RWPE1 (cell line): ENCODE results near the gene CGA.
A peak's percentile ranks its signal among the peaks of the same experiment; 100 is the strongest.

Experiments
- CTCF ChIA-PET: fragments of 350-600 bp; sonication (Branson Sonifier 250); formaldehyde crosslinking; extraction: SDS; loops from one replicate; lab custom pipeline; 2021; lab: Yijun Ruan, JAX
- POLR2A ChIA-PET: fragments of 400-600 bp; formaldehyde crosslinking; extraction: SDS; loops from one replicate; lab custom pipeline; 2020; ENCODE audit warnings: antibody characterized with exemption; ENCODE audit not compliant: low non-redundant PET; lab: Yijun Ruan, JAX
- DNase-seq: peaks from one replicate; pipeline ENCODE4 v3.0.0; 2012; ENCODE audit warnings: low spot score
- H3K27ac ChIP-seq: fragments of 450-650 bp; 2 replicates; pipeline ENCODE4 v1.5.1; 2017
- TF ChIP-seq, protein P1 (sequence below): fragments of 450-650 bp; conservative IDR thresholded peaks from 2 replicates; pipeline ENCODE4 v1.5.1; 2017; ENCODE audit warnings: low read depth, mild to moderate bottlenecking

Gene CGA

DNA sequence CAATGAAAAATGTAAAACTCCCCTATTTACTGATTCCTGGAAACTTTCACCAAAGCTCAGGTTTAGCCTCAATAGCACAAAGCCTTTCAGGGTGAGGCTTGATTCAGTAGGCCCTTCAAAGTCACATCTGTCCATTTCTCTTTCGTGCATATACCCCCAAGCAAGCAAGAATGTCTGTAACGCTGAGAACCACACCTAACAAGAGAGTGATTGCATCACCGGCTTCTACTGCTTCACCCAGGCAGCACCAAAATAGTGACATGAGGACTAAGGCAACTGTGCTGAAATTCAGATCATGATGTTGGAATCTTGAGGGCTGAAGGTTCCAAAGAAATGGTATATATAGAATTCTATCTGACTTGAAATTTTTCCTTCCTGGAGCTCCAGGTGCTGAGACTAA, 26.1 kb downstream of the CGA start:
- TF ChIP-seq, protein P1, sequence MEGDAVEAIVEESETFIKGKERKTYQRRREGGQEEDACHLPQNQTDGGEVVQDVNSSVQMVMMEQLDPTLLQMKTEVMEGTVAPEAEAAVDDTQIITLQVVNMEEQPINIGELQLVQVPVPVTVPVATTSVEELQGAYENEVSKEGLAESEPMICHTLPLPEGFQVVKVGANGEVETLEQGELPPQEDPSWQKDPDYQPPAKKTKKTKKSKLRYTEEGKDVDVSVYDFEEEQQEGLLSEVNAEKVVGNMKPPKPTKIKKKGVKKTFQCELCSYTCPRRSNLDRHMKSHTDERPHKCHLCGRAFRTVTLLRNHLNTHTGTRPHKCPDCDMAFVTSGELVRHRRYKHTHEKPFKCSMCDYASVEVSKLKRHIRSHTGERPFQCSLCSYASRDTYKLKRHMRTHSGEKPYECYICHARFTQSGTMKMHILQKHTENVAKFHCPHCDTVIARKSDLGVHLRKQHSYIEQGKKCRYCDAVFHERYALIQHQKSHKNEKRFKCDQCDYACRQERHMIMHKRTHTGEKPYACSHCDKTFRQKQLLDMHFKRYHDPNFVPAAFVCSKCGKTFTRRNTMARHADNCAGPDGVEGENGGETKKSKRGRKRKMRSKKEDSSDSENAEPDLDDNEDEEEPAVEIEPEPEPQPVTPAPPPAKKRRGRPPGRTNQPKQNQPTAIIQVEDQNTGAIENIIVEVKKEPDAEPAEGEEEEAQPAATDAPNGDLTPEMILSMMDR, result no peak
- ChIA-PET POLR2A (no interaction called here), CTCF (interaction anchor here (0.6 to 0.7 kb wide), 2 partner anchors 10 to 133 kb away, joined by 3 to 4 read pairs; no protein-coding TSS in a partner anchor)
- no peak for DNase-seq
- H3K27ac ChIP-seq, result no peak overlapping the region

DNA sequence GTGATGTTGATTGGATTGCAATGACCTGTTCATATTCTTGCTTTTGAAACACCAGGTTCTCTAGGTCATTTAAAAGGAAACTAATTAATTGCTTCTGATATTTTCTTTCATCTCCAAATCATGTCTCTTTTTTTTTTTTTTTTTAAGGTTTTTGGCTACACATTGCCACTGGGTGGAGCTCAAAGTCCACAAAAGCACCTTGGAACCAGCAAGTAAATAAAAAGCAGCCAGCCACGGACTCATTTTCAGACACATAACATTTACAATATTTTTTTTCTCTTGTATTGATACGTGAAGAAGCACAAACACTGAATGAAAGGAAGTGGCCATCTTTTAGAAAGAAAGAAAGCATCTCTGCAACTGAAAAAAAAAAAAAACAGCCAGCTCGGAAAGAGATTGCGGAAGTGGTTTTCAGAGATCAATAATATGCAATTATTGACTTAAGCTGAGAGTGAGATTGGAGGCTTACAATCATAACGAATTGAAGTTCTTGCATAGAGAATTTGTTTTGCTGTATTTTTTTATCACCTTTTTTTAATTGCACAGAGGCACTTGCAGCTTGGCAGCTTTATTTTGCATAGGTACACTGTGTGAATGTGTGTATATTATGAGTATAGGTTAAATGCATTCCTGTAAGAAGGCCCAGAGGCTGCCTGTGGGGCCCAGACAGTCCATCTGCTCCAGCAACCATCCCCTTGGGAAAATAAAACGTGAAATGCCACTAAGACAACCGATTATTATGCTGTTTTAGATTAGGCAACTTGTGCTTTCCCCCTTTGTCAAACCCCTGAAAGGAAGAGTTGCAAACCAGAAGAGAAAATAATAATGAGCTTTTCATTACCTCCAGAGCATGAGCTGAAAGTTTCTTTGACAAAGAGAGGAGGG, 28.2 kb downstream of the CGA start:
- ChIA-PET POLR2A (no interaction called here), CTCF (interaction anchor here (0.6 to 2.9 kb wide), 18 partner anchors 8 to 1805 kb away, joined by 3 to 24 read pairs (median 4); no protein-coding TSS in a partner anchor)

DNA sequence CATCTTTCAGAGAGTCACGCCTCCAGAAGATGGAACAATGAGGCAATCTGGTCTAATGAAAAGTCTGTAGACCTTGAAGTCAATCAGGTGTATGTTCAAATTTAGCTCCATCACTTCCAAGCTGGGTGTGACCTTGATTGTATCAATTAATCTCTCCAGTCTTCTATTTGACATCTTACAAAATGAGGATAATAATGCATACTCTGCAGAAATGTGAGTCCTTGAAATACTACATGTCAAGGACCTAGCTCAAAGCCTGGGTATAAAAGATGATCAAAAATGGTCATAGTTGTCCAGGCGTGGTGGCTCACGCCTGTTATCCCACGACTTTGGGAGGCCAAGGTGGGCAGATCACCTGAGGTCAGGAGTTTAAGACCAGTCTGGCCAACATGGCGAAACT, 29.8 kb downstream of the CGA start:
- ChIA-PET CTCF (no interaction called here), POLR2A (no interaction called here)
- H3K27ac ChIP-seq, result no peak overlapping the region
- DNase-seq, result no peak
- TF ChIP-seq, protein P1, result no peak

More for the DNA sequence above, 28.2 kb downstream of the CGA start:
- peak; percentile 41 for DNase-seq
- TF ChIP-seq, protein P1, result peak; percentile 48
- no peak overlapping the region for H3K27ac ChIP-seq

DNA sequence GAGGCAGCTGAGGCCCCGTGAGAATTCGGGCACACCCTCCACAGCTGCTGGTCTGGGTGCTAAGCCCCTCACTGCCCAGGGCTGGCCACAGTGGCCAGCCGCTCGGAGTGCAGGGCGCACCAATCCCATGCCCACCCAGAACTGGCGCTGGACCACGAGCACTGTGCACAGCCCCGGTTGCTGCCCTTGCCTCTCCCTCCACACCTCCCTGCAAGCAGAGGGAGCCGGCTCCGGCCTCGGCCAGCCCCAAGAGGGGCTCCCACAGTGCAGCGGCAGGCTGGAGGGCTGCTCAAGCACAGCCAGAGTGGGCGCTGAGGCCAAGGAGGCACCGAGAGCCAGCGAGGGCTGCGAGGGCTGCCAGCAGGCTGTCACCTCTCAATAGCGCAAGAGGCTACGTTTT, 35.0 kb downstream of the CGA start:
- POLR2A ChIA-PET, result no interaction called here

DNA sequence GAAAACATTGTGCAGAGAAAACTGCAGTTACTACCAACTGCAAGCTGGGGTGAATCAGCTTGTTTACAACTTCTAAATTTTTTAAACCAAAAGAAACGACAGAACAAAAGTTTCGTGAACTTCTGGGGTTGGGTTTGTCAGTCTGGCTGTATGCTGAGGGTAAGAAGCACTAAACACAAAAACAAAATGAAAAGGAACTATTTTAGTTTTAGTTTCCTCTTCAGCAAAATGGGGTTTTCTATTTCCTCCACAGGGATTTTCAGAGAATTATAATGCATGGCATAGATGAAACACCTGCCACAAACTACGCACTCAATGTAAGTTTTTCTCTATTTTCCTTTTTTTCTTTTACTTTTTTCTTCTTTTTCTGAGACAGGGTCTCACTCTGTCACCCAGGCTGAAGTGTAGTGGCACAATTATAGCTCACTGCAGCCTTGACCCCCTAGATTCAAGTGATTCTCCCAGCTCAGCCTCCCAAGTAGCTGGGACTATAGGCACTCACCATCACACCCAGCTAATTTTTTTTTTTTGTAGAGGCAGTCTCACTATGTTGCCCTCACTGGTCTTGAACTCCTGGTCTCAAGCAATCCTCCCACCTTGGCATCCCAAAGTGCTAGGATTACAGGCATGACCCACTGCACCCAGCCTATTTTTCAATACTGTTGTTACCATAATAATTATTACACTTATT, 40.6 kb downstream of the CGA start:
- TF ChIP-seq, protein P1, result no peak
- no peak for DNase-seq
- ChIA-PET CTCF (no interaction called here), POLR2A (interaction anchor here (0.6 kb wide), 1 partner anchor 280 kb away, joined by 3 read pairs; no protein-coding TSS in a partner anchor)
- H3K27ac ChIP-seq, result no peak overlapping the region

More for the DNA sequence above, 35.0 kb downstream of the CGA start:
- CTCF ChIA-PET, result no interaction called here
- TF ChIP-seq, protein P1, result no peak
- no peak for DNase-seq
- H3K27ac ChIP-seq, result no peak overlapping the region

DNA sequence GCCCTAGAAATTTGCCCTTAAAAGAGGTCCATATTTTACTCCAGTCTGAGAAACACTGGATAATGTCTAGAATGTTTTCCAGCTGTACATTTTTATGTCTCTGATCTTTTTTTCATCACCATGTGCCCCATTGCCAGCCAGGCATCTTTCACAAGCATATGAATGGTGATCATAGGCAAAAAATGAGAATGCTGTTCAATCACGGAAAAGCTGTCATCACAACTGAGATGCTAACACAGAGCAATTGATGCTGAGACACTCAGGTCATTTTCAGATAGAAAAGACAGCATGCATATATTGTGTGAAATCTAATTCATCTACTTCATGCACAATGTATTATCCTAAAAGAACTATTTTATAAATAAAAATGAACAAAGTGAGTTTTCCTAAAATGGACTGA, 41.6 kb downstream of the CGA start:
- TF ChIP-seq, protein P1, result no peak
- ChIA-PET POLR2A (no interaction called here), CTCF (no interaction called here)
- H3K27ac ChIP-seq, result no peak overlapping the region
- no peak for DNase-seq
